ENCODE measurements around the gene NCEH1.
"Not testable (repeated sequence)": the region's sequence is repeated elsewhere in the genome, so short reads cannot be mapped to it uniquely, and the experiment has no call there.

NCEH1 gene

GRCh38 chr3:172707030-172707429 lies 3.8 kb downstream of the NCEH1 start:
- DNase-seq (ENCODE audit: low spot score), result no peak

GRCh38 chr3:172705170-172705569 lies 5.7 kb downstream of the NCEH1 start:
- DNase-seq (ENCODE audit: low spot score), result no peak

GRCh38 chr3:172704001-172704400 lies 6.9 kb downstream of the NCEH1 start:
- no peak for DNase-seq (ENCODE audit: low spot score)

- DNase-seq (ENCODE audit: low spot score), result not testable (repeated sequence)
Measured at GRCh38 chr3:172702731-172703130, 8.1 kb downstream of the NCEH1 start.

GRCh38 chr3:172702256-172702655 lies 8.6 kb downstream of the NCEH1 start:
- DNase-seq (ENCODE audit: low spot score), result no peak

GRCh38 chr3:172701751-172702150 lies 9.1 kb downstream of the NCEH1 start:
- DNase-seq (ENCODE audit: low spot score), result no peak

GRCh38 chr3:172700936-172701455 lies 9.9 kb downstream of the NCEH1 start:
- DNase-seq (ENCODE audit: low spot score), result no peak

GRCh38 chr3:172700256-172700655 lies 10.6 kb downstream of the NCEH1 start:
- no peak for DNase-seq (ENCODE audit: low spot score)

- DNase-seq (ENCODE audit: low spot score), result no peak
Measured at GRCh38 chr3:172699031-172699430, 11.8 kb downstream of the NCEH1 start.

- DNase-seq (ENCODE audit: low spot score), result no peak
Measured at GRCh38 chr3:172698631-172699030, 12.2 kb downstream of the NCEH1 start.

- DNase-seq (ENCODE audit: low spot score), result no peak
Measured at GRCh38 chr3:172697558-172697957, 13.3 kb downstream of the NCEH1 start.

GRCh38 chr3:172696357-172696756 lies 14.5 kb downstream of the NCEH1 start:
- DNase-seq (ENCODE audit: low spot score), result no peak

- DNase-seq (ENCODE audit: low spot score), result no peak
Measured at GRCh38 chr3:172694573-172695246, 16.2 kb downstream of the NCEH1 start.

GRCh38 chr3:172692751-172693338 lies 18.0 kb downstream of the NCEH1 start:
- DNase-seq (ENCODE audit: low spot score), result no peak

GRCh38 chr3:172690936-172691335 lies 19.9 kb downstream of the NCEH1 start:
- DNase-seq (ENCODE audit: low spot score), result no peak

GRCh38 chr3:172688588-172688987 lies 22.3 kb downstream of the NCEH1 start:
- DNase-seq (ENCODE audit: low spot score), result no peak

GRCh38 chr3:172687501-172687900 lies 23.4 kb downstream of the NCEH1 start:
- no peak for DNase-seq (ENCODE audit: low spot score)

- DNase-seq (ENCODE audit: low spot score), result no peak
Measured at GRCh38 chr3:172685331-172686214, 25.3 kb downstream of the NCEH1 start.

- DNase-seq (ENCODE audit: low spot score), result no peak
Measured at GRCh38 chr3:172680684-172681083, 30.2 kb downstream of the NCEH1 start.

- no peak for DNase-seq (ENCODE audit: low spot score)
Measured at GRCh38 chr3:172679599-172679998, 31.3 kb downstream of the NCEH1 start.

GRCh38 chr3:172678068-172678467 lies 32.8 kb downstream of the NCEH1 start:
- no peak for DNase-seq (ENCODE audit: low spot score)

GRCh38 chr3:172676196-172676922 lies 34.5 kb downstream of the NCEH1 start:
- no peak for DNase-seq (ENCODE audit: low spot score)

All from D341Med (cell line).